ENCODE data around the gene SDR42E1. TPM values are rescaled to one million over a fixed set of nuclear protein-coding genes. Genes with fewer than 3 reads are reported as not detected.

Gene SDR42E1
- total RNA-seq, 1 experiment from 2014 or later, result 0.33 TPM

DNA sequence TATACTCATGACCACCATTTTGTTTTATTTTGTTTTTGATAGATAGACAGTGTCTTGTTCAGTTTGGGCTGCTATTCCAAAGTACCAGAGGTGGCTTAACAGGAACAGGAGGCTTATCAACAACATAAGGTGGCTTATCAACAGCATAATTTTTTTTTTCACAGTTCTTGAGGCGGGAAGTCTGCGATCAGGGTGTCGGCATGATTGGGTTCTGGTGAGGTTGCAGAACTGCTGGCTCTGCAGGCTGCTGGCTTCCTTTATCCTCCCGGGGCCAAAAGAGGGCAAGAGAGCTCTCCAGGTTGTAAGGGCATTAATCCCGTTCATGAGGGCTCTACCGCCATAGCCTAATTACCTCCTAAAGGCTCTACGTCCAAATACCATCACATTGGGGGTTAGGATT is 11.9 kb upstream of the SDR42E1 start:
- ATAC-seq (no peak), DNase-seq (ENCODE audit: low read depth, low spot score) (no peak)
- no peaks in the 10 kb centered on the region for H3K36me3 ChIP-seq (ENCODE audit: control insufficient read depth, insufficient read depth, low read length)
- CTCF ChIA-PET, result no interaction called here
- in situ Hi-C loops (cut with HindIII; ENCODE audit: low pct_unique_long_range_greater_than_20kb, low sequenced_read_pairs), result no loop called here
- H3K27ac ChIP-seq (ENCODE audit: low read length), result no peak overlapping the region
- peaks cover 4% of the 10 kb centered on the region; the same call in 1 of the 2 replicates for H3K27me3 ChIP-seq (ENCODE audit: control insufficient read depth, insufficient read depth, low read length)
- POLR2A ChIA-PET, result no interaction called here
- H3K4me3 ChIP-seq (ENCODE audit: low read depth in 2 of 2, low read length in 2 of 2), result no peak overlapping the region
- H3K4me1 ChIP-seq (ENCODE audit: control insufficient read depth, insufficient read depth, low read length), result no peaks in the 10 kb centered on the region
- no peak for TF ChIP-seq TCF7L2 (IDR thresholded peaks at IDR 0.05; ENCODE audit: low read depth, low read length)
- no peak for TF ChIP-seq SIN3A (IDR thresholded peaks at IDR 0.05; ENCODE audit: borderline replicate concordance, insufficient read depth, low read depth, low read length)
- no peak for TF ChIP-seq POLR2AphosphoS5 (IDR thresholded peaks at IDR 0.05; ENCODE audit: low read depth, low read length)
- no peak for TF ChIP-seq CTCF (IDR thresholded peaks at IDR 0.05)
- TF ChIP-seq REST (IDR thresholded peaks at IDR 0.05; ENCODE audit: insufficient read depth in 1 of 2, low read depth in 2 of 2, low read length in 1 of 2), result no peak
- no TSS peak for BruUV-seq (replicated peaks)
- H3K9me3 ChIP-seq (ENCODE audit: control insufficient read depth, insufficient read depth, low read depth, low read length), result no peaks in the 10 kb centered on the region
- intact Hi-C loops (cut with micrococcal nuclease; ENCODE audit: unreplicated experiment), result no loop called here

DNA sequence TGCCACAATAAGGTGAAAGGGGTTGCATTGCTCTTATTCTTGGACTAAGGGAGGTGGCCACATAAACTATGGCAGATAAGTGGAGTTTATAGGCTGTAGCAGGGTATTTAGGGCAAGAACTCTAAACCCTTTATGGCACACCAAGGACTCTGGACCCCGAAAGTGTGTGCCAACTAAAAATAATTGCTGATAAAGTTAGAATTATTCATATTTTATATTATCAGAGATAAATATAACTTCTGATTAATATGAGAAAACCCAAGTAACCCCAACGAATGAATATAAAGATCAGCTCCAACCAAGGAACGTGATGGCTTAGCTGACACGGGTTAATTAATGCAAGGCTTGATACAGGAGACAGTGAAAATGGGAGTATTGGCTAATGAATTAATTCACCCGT is 8.8 kb upstream of the SDR42E1 start:
- DNase-seq (ENCODE audit: low read depth, low spot score), result no peak
- TF ChIP-seq SIN3A (IDR thresholded peaks at IDR 0.05; ENCODE audit: borderline replicate concordance, insufficient read depth, low read depth, low read length) (no peak), REST (IDR thresholded peaks at IDR 0.05; ENCODE audit: insufficient read depth in 1 of 2, low read depth in 2 of 2, low read length in 1 of 2) (no peak), POLR2AphosphoS5 (IDR thresholded peaks at IDR 0.05; ENCODE audit: low read depth, low read length) (no peak), CTCF (IDR thresholded peaks at IDR 0.05) (no peak), TCF7L2 (IDR thresholded peaks at IDR 0.05; ENCODE audit: low read depth, low read length) (no peak)
- no peaks in the 10 kb centered on the region for H3K4me1 ChIP-seq (ENCODE audit: control insufficient read depth, insufficient read depth, low read length)
- in situ Hi-C loops (cut with HindIII; ENCODE audit: low pct_unique_long_range_greater_than_20kb, low sequenced_read_pairs) (no loop called here), intact Hi-C loops (cut with micrococcal nuclease; ENCODE audit: unreplicated experiment) (no loop called here)
- ATAC-seq, result no peak
- no peak overlapping the region for H3K27ac ChIP-seq (ENCODE audit: low read length)
- no peaks in the 10 kb centered on the region for H3K36me3 ChIP-seq (ENCODE audit: control insufficient read depth, insufficient read depth, low read length)
- no peak overlapping the region for H3K4me3 ChIP-seq (ENCODE audit: low read depth in 2 of 2, low read length in 2 of 2)
- H3K27me3 ChIP-seq (ENCODE audit: control insufficient read depth, insufficient read depth, low read length), result peaks cover 4% of the 10 kb centered on the region; the same call in 1 of the 2 replicates
- no TSS peak for BruUV-seq (replicated peaks)
- ChIA-PET CTCF (no interaction called here), POLR2A (no interaction called here)
- no peaks in the 10 kb centered on the region for H3K9me3 ChIP-seq (ENCODE audit: control insufficient read depth, insufficient read depth, low read depth, low read length)

All from Panc1 (cell line).